NCI-H1105 treated with DMSO at 0.1 percent for 48 hours (cell line): Measurements from ENCODE around the gene CCDC69.

ENCODE experiments used
- DNase-seq: peaks from one replicate; lab custom pipeline; 2025; lab: John Stamatoyannopoulos, UW

The CCDC69 gene

DNA sequence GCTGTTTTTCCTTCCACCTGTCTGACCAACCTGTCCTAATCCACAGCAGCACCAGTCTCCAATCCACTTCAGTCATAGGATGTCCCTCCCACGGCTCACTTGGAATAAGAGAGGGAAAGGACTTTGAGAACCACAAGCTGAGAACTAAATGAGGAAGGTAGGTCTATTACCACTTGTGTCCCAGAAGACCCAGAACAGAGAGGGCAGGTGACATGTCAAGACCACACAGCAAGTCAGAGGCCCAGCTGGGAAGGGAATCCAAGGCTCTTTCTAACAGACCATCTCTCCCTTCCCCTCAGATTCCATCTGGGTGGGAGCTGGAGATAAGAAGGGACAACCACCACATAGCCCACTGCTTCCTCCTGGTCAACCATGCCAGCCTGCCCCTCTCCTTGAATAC is 81.0 kb downstream of the CCDC69 start:
- DNase-seq: no peak

DNA sequence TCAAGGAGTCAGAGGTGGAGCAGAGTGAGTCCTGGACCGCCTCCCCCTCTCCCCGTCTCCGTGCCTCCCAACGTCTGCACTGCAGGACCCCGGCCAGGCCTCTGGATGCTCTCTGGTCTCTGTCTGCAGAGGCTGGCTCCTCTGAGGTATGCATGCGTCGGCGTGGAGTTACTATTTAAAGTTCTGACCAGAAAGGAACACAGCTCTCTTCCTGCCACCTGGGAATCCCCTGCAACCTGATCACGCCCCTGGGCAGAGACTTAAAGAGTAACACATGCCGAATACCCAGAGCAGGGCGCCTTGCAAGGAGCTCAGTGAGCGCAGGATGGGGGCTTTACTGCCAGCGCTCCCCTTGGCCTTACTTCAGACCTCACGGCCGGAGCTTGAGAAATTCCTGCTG is 82.4 kb downstream of the CCDC69 start:
- no peak for DNase-seq

DNA sequence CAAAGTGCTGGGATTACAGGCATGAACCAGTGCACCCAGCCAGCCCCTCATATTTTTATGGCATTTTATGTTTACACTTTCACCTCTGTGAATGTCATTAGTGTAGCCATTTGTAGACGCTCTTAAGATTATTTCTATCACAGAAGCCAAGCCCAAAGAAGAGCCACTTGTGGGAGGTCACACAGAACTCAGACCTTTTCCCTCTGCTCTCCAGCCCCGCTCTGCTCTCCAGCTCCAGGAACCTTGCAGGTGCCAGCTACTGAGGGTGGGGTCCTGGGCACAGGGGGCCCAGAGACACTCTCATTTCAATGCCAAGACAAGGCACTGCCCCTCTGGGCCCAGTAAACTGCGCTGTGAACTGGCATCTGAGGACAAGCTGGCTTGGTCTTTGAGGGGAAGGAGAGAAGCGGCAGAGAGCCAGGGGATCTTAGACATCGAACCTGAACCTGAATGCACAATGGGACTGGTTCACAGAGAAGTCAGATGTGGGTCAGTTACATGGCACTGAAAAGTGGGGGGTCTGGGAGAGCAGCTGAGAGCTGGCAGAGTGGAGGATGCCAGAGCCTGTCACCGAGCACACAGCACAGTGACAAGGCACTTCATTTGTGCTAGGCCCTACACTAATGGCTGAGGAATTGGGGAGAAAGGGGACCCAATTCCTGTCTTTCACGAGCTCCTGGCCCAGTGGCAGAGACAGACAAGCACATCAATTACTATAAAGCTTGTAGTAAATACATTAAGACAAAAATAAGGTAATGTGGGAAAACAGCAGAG is 83.0 kb downstream of the CCDC69 start:
- DNase-seq: no peak

DNA sequence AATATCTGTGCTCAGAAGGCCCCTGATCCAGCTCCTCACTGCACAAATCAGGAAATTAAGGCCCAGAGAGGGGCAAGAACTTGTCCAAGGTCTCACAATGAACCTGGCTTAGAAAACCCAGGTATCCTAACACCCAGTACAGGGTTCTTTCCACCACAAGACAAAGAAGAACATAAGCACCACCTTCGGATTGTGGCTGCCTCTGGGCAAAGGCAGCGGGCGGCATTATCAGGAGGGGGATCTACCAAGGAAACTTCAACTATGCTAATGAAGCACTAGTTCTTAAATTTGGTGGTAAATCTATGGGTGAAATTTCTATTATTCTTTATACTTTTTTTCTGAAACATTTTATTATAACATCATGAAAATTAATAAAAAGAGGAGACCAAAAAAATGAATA is 84.2 kb downstream of the CCDC69 start:
- no peak for DNase-seq

DNA sequence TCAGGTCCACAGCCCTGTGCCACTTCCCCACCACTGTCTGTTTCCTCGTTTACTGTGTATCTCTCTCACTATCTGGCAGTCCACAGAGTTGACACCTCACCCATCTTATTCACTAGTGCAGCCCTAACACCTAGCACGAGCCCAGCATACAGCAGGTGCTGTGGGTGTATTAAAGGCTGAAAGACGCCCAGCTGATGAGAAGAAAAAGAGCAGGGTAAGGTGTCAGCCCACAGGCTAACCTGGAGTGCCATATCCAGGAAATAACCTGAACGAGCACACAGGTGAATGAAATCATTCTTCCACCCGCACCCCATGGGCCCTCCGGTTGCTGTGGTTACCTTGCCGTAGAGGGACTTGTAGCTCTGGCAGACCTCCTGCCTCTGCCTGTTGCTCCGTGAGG is 84.9 kb downstream of the CCDC69 start:
- no peak for DNase-seq

DNA sequence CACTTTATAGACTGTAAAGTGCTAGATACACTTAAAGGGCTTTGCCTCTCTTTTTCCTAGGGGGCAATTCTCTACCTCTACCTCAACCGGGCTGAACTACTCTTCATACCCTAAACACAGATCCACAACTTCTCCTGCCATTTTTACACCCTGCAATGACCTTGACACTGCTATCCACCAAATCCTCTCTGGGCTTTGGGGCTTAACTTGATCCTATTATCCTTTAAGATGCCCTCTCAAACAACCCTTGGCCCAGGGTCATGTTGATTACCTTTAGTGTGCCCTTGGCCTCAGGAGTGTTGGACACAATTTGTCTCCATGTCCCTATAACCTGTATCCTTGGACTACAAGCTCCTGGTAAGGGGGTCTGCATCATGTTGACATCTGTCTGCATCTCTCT is 85.8 kb downstream of the CCDC69 start:
- DNase-seq: no peak

DNA sequence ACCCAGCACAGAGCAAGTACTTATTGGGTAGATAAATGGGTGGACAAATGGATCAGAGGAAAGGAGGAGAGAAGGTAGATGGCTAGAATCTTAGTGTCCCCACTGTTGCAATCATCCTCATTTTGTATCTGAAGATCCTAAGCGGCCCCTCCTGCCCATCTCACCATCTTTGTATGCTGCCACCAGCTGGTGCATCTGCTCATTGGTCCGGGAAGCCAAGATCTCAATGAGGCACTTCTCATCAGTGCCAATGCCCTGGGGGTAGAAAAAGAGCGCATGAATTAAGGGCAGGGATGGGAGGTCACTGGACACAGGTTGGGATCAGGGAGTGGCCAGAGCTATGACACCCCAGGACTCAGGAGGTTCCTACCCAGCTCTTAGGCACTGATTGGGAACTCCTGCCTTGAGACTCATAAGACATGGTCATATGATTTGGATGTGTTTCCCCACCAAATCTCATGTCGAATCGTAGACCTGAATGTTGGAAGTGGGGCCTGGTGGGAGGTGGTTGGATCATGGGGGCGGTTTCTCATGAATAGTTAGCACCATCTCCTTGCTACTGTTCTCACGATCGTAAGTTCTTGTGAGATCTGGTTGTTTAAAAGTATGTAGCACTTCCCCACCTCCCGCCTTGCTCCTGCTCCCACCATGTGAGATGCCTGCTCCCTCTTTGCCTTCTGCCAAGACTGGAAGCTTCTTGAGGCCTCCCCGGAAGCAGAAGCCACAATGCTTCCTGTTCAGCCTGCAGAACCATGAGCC is 86.6 kb downstream of the CCDC69 start:
- DNase-seq: no peak

DNA sequence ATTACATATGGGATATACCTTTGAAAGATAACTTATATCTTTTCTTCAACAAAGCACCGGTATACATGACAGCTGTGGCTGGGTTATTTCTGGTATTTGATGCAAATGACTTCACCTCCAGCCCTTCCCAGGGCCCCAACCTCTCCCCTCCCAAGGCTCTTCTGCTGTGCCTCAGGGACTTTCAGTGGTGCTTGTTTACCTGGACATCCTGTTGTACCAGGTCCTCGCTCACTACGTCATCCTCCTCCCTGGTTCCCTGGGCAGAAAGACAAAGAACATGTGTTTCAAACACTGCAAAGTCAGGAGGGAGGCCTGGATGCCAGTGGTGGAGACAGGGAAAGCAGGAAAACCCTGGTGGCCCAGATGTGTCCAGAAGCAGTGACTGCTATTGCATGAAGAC is 89.7 kb downstream of the CCDC69 start:
- no peak for DNase-seq

DNA sequence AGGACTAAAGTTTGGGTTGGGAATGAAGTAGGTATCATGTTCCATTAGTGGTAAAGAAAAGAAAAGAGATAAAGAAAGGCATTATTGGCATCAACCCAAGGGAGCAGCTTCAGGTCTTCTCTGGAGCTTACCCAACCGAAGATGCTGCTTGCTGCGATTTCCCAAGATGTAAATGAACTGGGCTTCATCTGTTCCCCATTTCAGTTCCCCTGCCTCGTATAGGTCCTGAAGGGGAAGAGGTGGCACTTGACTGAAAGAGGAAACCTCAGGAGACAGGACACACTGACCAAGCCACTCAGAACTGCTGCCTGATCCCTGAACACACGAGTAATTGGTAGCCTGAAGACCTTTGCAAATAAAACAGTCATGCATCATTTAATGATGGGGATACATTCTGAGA is 90.9 kb downstream of the CCDC69 start:
- DNase-seq: no peak
